GM18517 (cell line): ENCODE measurements around the gene FERMT1.
"Not testable (repeated sequence)": the region's sequence is repeated elsewhere in the genome, so short reads cannot be mapped to it uniquely, and the experiment has no call there.

Experiments used
- ATAC-seq: cut with Tn5 transposase; IDR thresholded peaks from one replicate; pipeline ENCODE4 v1.9.1; 2021; ENCODE audit warnings: mild to moderate bottlenecking, moderate library complexity; ENCODE audit not compliant: unreplicated experiment

The FERMT1 gene

DNA sequence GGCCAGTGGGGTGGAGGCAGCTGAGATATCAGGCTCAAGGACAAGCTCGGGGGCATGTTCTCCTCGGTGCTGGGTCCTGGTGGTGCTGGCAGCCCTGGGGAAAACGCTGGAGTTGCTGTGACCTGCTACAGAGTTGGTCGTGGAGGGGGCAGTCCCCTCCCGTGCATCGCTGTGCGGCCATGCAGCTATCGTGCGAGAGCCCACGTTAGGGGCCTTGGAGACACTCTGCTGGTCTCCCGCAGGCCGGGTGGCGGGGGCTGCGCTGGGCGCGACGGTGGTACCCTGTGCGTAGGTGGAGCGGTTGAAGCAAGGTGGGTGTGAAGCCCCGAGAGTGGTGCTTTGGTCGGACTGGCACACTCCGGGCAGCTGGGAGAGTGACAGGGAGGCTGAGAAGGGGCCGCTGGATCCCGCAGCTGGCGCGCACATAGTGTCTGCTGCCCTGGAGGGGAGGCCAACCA is 81.0 kb downstream of the FERMT1 start:
- ATAC-seq, result no peak

- ATAC-seq, result no peak
These were observed 81.6 kb downstream of the FERMT1 start for GRCh38 chr20:6040958-6041807.

GRCh38 chr20:6040540-6040939 is 82.3 kb downstream of the FERMT1 start:
- no peak for ATAC-seq

GRCh38 chr20:6039766-6040165 is 83.1 kb downstream of the FERMT1 start:
- ATAC-seq, result no peak

GRCh38 chr20:6038256-6038655 is 84.6 kb downstream of the FERMT1 start:
- ATAC-seq, result no peak

DNA sequence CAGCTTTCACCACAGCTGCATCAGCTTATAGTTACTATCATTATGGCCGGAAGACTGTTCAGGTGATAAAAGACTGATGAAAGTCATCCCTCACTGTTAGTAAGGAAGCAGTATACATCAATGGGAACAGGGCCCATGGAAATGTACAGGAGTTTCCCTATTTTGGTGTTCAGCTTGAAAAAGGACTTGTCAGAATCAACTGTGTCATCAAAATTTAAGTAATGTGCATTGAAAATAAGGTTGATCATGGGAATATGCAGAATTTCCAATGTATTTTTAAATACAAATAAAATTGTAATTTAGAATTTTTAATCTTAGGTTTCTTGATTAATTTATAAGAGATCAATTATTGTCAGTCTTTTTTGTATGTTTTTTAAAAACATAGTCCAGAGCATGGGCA is 85.7 kb downstream of the FERMT1 start:
- ATAC-seq, result no peak

DNA sequence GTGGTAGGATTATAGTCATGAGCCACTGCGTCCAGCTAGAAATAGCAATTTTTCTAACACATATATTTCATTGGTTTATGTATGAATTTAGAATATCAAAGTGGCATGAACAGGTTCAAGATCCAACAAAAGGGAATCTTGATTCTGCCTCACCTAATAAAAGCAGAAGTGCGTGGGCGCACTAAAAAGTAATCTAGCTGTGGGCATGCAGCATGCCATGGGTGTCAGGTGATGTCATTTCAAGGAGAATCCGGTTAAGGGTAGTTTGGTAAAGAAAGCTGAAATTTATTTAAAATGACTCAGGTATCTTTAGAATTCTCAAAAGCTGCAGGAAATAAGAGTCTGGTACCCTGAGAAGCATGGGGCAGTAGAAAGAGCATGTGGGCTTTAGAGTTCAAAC is 86.6 kb downstream of the FERMT1 start:
- ATAC-seq, result no peak

- no peak for ATAC-seq
These were observed 88.5 kb downstream of the FERMT1 start for GRCh38 chr20:6034134-6034969.

- not testable (repeated sequence) for ATAC-seq
These were observed 89.9 kb downstream of the FERMT1 start for GRCh38 chr20:6032907-6033306.

GRCh38 chr20:6030453-6031080 is 92.3 kb downstream of the FERMT1 start:
- ATAC-seq, result no peak

GRCh38 chr20:6029538-6029937 is 93.3 kb downstream of the FERMT1 start:
- ATAC-seq, result no peak

- no peak for ATAC-seq
These were observed 94.0 kb downstream of the FERMT1 start for GRCh38 chr20:6028818-6029217.

DNA sequence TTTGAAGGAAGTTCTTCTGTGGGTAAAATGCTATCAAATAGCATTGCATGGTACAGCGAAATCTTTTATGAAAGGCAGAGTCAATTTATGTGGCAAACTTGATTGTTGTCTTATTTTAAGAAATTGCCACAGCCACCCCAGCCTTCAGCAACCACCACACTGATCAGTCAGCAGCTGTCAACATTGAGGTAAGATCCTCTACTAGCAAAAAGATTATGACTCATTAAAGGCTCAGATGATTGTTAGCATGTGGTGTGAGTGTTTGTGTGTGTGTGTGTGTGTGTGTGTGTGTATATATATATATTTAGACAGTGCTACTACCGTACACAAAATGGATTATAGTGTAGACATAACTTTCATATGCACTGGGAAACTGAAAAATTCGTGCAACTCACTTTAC is 96.8 kb downstream of the FERMT1 start:
- no peak for ATAC-seq
